ENCODE data around the gene PYCARD. TPM values are rescaled to one million over a fixed set of nuclear protein-coding genes. Genes with fewer than 3 reads are reported as not detected.

PYCARD gene
- polyA plus RNA-seq, 1 donor (not counting 4 experiments of a cell fraction or from before 2014, with no cell fraction given) = 58.1 TPM

GRCh38 chr16:31250782-31251384 is 48.3 kb upstream of the PYCARD start:
- Histone ChIP-seq H3K9me3 (ENCODE audit: control insufficient read depth, low read depth, low read length) (no peaks in the 10 kb centered on the region), H3K36me3 (ENCODE audit: control insufficient read depth in 2 of 2, extremely low read depth in 1 of 2, insufficient read depth in 2 of 2, low read length in 2 of 2) (no peaks in the 10 kb centered on the region), H3K9ac (ENCODE audit: control insufficient read depth, extremely low read depth, insufficient read depth, low read length) (no peak overlapping the region), H3K79me2 (ENCODE audit: control insufficient read depth, insufficient read depth, low read length) (no peaks in the 10 kb centered on the region), H4K20me1 (ENCODE audit: control insufficient read depth, extremely low read depth, insufficient read depth, low read length) (no peaks in the 10 kb centered on the region), H3K27ac (ENCODE audit: control insufficient read depth, insufficient read depth, low read length) (no peak overlapping the region), H2AFZ (ENCODE audit: control insufficient read depth, low read length) (no peak overlapping the region), H3K27me3 (ENCODE audit: control insufficient read depth, extremely low read depth, insufficient read depth, low read length) (no peaks in the 10 kb centered on the region), H3K4me3 (ENCODE audit: control insufficient read depth in 2 of 3, extremely low read depth in 1 of 3, insufficient read depth in 2 of 3, low read depth in 1 of 3, low read length in 3 of 3) (no peak overlapping the region), H3K4me1 (ENCODE audit: control insufficient read depth, extremely low read depth, insufficient read depth, low read length) (peaks cover 20% of the 10 kb centered on the region), H3K9me1 (ENCODE audit: control insufficient read depth, extremely low read depth, insufficient read depth, low read length) (no peaks in the 10 kb centered on the region), H3K4me2 (ENCODE audit: control insufficient read depth, extremely low read depth, insufficient read depth, low read depth, low read length) (no peak overlapping the region)
- TF ChIP-seq EZH2 (IDR thresholded peaks at IDR 0.05; ENCODE audit: low read length) (no peak), CTCF (optimal IDR thresholded peaks at IDR 0.05 in 1 of 3, IDR thresholded peaks at IDR 0.05 in 1 of 3, conservative IDR thresholded peaks at IDR 0.05 in 1 of 3; ENCODE audit: extremely low read depth in 1 of 3, insufficient read depth in 2 of 3, low read length in 3 of 3) (no peak)
- no peak for FAIRE-seq
- dilution Hi-C loops (cut with MboI; ENCODE audit: extremely low pct_ligation_motif_present, low sequenced_read_pairs) = no loop called here
- DNase-seq (ENCODE audit: low read depth, low spot score) = no peak

- Histone ChIP-seq H3K36me3 (ENCODE audit: control insufficient read depth in 2 of 2, extremely low read depth in 1 of 2, insufficient read depth in 2 of 2, low read length in 2 of 2) (no peaks in the 10 kb centered on the region), H3K9ac (ENCODE audit: control insufficient read depth, extremely low read depth, insufficient read depth, low read length) (no peak overlapping the region), H3K27ac (ENCODE audit: control insufficient read depth, insufficient read depth, low read length) (peak overlapping the region; percentile 13), H3K9me3 (ENCODE audit: control insufficient read depth, low read depth, low read length) (no peaks in the 10 kb centered on the region), H3K9me1 (ENCODE audit: control insufficient read depth, extremely low read depth, insufficient read depth, low read length) (no peaks in the 10 kb centered on the region), H3K4me2 (ENCODE audit: control insufficient read depth, extremely low read depth, insufficient read depth, low read depth, low read length) (peak overlapping the region; percentile 56), H2AFZ (ENCODE audit: control insufficient read depth, low read length) (peak overlapping the region; percentile 27), H3K4me3 (ENCODE audit: control insufficient read depth in 2 of 3, extremely low read depth in 1 of 3, insufficient read depth in 2 of 3, low read depth in 1 of 3, low read length in 3 of 3) (no peak overlapping the region), H3K4me1 (ENCODE audit: control insufficient read depth, extremely low read depth, insufficient read depth, low read length) (peaks cover 12% of the 10 kb centered on the region), H3K27me3 (ENCODE audit: control insufficient read depth, extremely low read depth, insufficient read depth, low read length) (no peaks in the 10 kb centered on the region), H4K20me1 (ENCODE audit: control insufficient read depth, extremely low read depth, insufficient read depth, low read length) (no peaks in the 10 kb centered on the region), H3K79me2 (ENCODE audit: control insufficient read depth, insufficient read depth, low read length) (no peaks in the 10 kb centered on the region)
- FAIRE-seq (peak; percentile 71), DNase-seq (ENCODE audit: low read depth, low spot score) (peak; percentile 48)
- TF ChIP-seq CTCF (optimal IDR thresholded peaks at IDR 0.05 in 1 of 3, IDR thresholded peaks at IDR 0.05 in 1 of 3, conservative IDR thresholded peaks at IDR 0.05 in 1 of 3; ENCODE audit: extremely low read depth in 1 of 3, insufficient read depth in 2 of 3, low read length in 3 of 3) (no peak), EZH2 (IDR thresholded peaks at IDR 0.05; ENCODE audit: low read length) (no peak)
- dilution Hi-C loops (cut with MboI; ENCODE audit: extremely low pct_ligation_motif_present, low sequenced_read_pairs) = no loop called here
These were observed 45.8 kb upstream of the PYCARD start for GRCh38 chr16:31248344-31248743.

Data from keratinocyte (primary cell).